HepG2 (cell line): Measurements from ENCODE around the gene FRS2. TPM values are rescaled to one million over a fixed set of nuclear protein-coding genes. Genes with fewer than 3 reads are reported as not detected.
A peak's percentile ranks its signal among the peaks of the same experiment; 100 is the strongest.

Experiments
- DRAP1 ChIP-seq: IDR thresholded peaks from 2 replicates; pipeline ENCODE4 v1.6.1; 2016; ENCODE audit warnings: missing genetic modification reagents, missing compliant biosample characterization
- FOXP4 ChIP-seq: sonication (generic); formaldehyde crosslinking; IDR thresholded peaks from 2 replicates; pipeline ENCODE4 v1.4.0; 2020; ENCODE audit warnings: missing genetic modification reagents
- KAT7 ChIP-seq: IDR thresholded peaks from 2 replicates; pipeline ENCODE4 v1.6.1; 2018; ENCODE audit warnings: borderline replicate concordance, missing compliant biosample characterization
- NFRKB ChIP-seq: fragments of 450-650 bp; IDR thresholded peaks from 2 replicates; pipeline ENCODE4 v1.6.1; 2017
- RAD21 ChIP-seq: fragments of 450-650 bp; formaldehyde crosslinking; IDR thresholded peaks from 2 replicates; pipeline ENCODE4 v1.5.0; 2020; ENCODE audit warnings: mild to moderate bottlenecking
- RBAK ChIP-seq: sonication (generic); formaldehyde crosslinking; IDR thresholded peaks from 2 replicates; pipeline ENCODE4 v1.5.1; 2020; ENCODE audit warnings: mild to moderate bottlenecking, missing genetic modification reagents
- SOX6 ChIP-seq, 2 experiments: fragments of 450-650 bp in 1 of 2; sonication (generic) in 1 of 2; formaldehyde crosslinking in 1 of 2; IDR thresholded peaks; 2 replicates each; pipeline versions ENCODE4 v1.4.0 to v1.6.1; 2017 to 2020; ENCODE audit warnings: antibody characterized with exemption in 1 of 2, mild to moderate bottlenecking in 1 of 2, missing genetic modification reagents in 1 of 2
- TAF15 ChIP-seq: fragments of 200-400 bp; formaldehyde crosslinking; IDR thresholded peaks from one replicate; pipeline ENCODE4 v1.6.1; 2018; ENCODE audit warnings: mild to moderate bottlenecking, low read depth, low read length; ENCODE audit not compliant: poor library complexity, severe bottlenecking
- THAP11 ChIP-seq: IDR thresholded peaks from 2 replicates; pipeline ENCODE4 v1.6.1; 2016; ENCODE audit warnings: missing biosample characterization, missing genetic modification reagents
- THYN1 ChIP-seq: sonication (generic); formaldehyde crosslinking; IDR thresholded peaks from 2 replicates; pipeline ENCODE4 v1.8.1; 2023; ENCODE audit warnings: low read depth, mild to moderate bottlenecking, moderate library complexity, missing genetic modification reagents, borderline replicate concordance
- ZNF136 ChIP-seq: sonication (generic); formaldehyde crosslinking; IDR thresholded peaks from 2 replicates; pipeline ENCODE4 v1.8.1; 2022; ENCODE audit warnings: low read depth, mild to moderate bottlenecking, moderate library complexity, missing genetic modification reagents
- ZNF160 ChIP-seq: sonication (generic); formaldehyde crosslinking; IDR thresholded peaks from 2 replicates; pipeline ENCODE4 v1.8.0; 2022; ENCODE audit warnings: mild to moderate bottlenecking, inconsistent platforms, missing genetic modification reagents
- ZNF34 ChIP-seq: sonication (generic); formaldehyde crosslinking; IDR thresholded peaks from 2 replicates; pipeline ENCODE4 v1.4.0; 2020; ENCODE audit warnings: mild to moderate bottlenecking, missing genetic modification reagents, borderline replicate concordance
- ZNF354B ChIP-seq: sonication (generic); formaldehyde crosslinking; IDR thresholded peaks from 2 replicates; pipeline ENCODE4 v1.8.0; 2022; ENCODE audit warnings: mild to moderate bottlenecking, missing genetic modification reagents
- ZNF367 ChIP-seq: sonication (generic); formaldehyde crosslinking; IDR thresholded peaks from 2 replicates; pipeline ENCODE4 v1.4.0; 2020; ENCODE audit warnings: missing genetic modification reagents, borderline replicate concordance
- ZNF546 ChIP-seq: sonication (generic); formaldehyde crosslinking; conservative IDR thresholded peaks from 2 replicates; pipeline ENCODE4 v1.8.1; 2023; ENCODE audit warnings: mild to moderate bottlenecking, missing genetic modification reagents
- ZNF549 ChIP-seq: sonication (generic); formaldehyde crosslinking; IDR thresholded peaks from 2 replicates; pipeline ENCODE4 v1.5.0; 2020; ENCODE audit warnings: missing genetic modification reagents
- ZNF589 ChIP-seq: sonication (generic); formaldehyde crosslinking; conservative IDR thresholded peaks from 2 replicates; pipeline ENCODE4 v1.8.0; 2022; ENCODE audit warnings: mild to moderate bottlenecking, moderate library complexity, missing genetic modification reagents
- polyA plus RNA-seq, 8 experiments: library from polyadenylated mRNA; depleted of rRNA in 3 of 8; stranded (reverse) in 7 of 8; unstranded in 1 of 8; fragments of >200 nt; fragmentation: Illumina TruSeq in 4 of 8; extraction: Trizol in 4 of 8; gene quantifications; 2 replicates each; pipeline versions ENCODE4 v1.2.1 to v1.2.3, GENCODE V29; 2011 to 2016; ENCODE audit warnings: low read depth in 4 of 8, missing spikeins in 1 of 8, mixed read lengths in 1 of 8; ENCODE audit not compliant: insufficient read depth in 1 of 8
- total RNA-seq, 5 experiments: library from RNA; depleted of rRNA; stranded (reverse); fragments of >200 nt; fragmentation: Illumina TruSeq; extraction: Trizol; gene quantifications; 2 replicates each; pipeline ENCODE4 v1.2.3, GENCODE V29; 2016; ENCODE audit warnings: low read depth in 1 of 5
- TF ChIP-seq, protein P1 (sequence below): sonication (generic); formaldehyde crosslinking; IDR thresholded peaks from 2 replicates; pipeline ENCODE4 v1.5.0; 2020; ENCODE audit warnings: mild to moderate bottlenecking, missing genetic modification reagents
- TF ChIP-seq, protein P2 (sequence below): sonication (generic); formaldehyde crosslinking; IDR thresholded peaks from 2 replicates; pipeline ENCODE4 v1.4.0; 2020; ENCODE audit warnings: low read depth, missing genetic modification reagents

FRS2 gene
- total and polyA plus RNA-seq, 2 of the 13 experiments (the other 11 are each of a cell fraction or from before 2014, with no cell fraction given): 8.3 to 16.8 TPM

DNA sequence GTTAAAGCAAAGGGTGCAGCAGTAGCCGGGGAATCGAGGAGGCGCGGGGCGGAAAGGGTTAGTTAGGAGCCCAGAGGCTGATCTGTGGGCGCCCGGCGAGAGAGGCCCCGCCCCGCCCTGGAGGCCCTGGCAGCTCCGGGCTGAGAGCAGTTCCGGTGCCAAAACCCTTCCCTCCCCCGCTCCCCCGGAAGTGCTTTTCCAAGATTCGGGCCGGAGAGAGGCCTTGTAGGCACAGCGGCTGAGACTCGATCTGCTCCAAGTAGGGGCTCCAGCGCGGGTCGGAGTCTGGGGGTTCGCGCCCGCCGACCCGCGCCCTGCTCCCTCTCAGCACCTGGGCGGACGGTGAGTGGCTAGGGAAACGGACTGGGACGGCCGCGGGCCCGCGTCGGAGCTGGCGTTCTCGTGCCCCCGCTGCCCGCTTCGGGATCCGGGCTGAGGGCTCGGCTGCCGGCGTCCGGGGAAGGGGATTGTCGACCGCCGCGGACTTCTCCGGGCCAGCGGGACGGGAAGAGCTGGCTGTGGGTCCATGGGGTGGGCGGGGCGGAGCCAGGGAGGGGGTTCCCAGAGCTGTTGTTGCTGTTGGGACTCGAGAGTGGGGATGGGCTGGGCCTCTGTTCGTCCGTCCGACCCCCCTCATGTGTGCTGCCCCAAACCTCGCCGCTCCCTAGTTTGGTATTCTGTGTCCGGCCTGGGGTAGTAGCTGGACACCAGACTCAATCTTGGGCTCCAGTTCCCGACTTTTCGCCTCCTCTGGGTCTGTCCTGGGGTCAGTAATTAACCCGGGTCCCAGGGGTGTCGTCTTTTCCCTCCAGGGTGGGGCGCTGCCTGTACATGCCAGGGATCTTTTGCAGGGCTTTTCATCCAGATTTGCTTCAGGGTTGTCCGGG lies at the start of gene FRS2 (continued):
- TF ChIP-seq, protein P1, sequence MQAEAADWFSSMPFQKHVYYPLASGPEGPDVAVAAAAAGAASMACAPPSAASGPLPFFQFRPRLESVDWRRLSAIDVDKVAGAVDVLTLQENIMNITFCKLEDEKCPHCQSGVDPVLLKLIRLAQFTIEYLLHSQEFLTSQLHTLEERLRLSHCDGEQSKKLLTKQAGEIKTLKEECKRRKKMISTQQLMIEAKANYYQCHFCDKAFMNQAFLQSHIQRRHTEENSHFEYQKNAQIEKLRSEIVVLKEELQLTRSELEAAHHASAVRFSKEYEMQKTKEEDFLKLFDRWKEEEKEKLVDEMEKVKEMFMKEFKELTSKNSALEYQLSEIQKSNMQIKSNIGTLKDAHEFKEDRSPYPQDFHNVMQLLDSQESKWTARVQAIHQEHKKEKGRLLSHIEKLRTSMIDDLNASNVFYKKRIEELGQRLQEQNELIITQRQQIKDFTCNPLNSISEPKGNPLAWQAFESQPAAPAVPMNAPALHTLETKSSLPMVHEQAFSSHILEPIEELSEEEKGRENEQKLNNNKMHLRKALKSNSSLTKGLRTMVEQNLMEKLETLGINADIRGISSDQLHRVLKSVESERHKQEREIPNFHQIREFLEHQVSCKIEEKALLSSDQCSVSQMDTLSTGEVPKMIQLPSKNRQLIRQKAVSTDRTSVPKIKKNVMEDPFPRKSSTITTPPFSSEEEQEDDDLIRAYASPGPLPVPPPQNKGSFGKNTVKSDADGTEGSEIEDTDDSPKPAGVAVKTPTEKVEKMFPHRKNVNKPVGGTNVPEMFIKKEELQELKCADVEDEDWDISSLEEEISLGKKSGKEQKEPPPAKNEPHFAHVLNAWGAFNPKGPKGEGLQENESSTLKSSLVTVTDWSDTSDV (CRISPR knock-in tag): no peak
- TF ChIP-seq TAF15 (no peak), ZNF589 (CRISPR knock-in tag) (0 out of 2 replicates have a peak, but pooled peaks have one; percentile 34), ZNF136 (CRISPR knock-in tag) (peak; percentile 80; the same call in 1 of the 2 replicates), DRAP1 (CRISPR knock-in tag) (peak; percentile 55; the same call in 1 of the 2 replicates), SOX6 (IDR thresholded peaks at IDR 0.05) (no peak), SOX6 (CRISPR knock-in tag; IDR thresholded peaks at IDR 0.05) (no peak; the same call in none of the 2 replicates), ZNF354B (no peak), ZNF34 (CRISPR knock-in tag) (no peak), FOXP4 (CRISPR knock-in tag) (no peak; the same call in 1 of the 2 replicates), THAP11 (CRISPR knock-in tag) (peak; percentile 89), ZNF367 (no peak), THYN1 (CRISPR knock-in tag) (peak; percentile 81; the same call in 1 of the 2 replicates), KAT7 (peak; percentile 56; the same call in 1 of the 2 replicates), NFRKB (no peak), ZNF549 (CRISPR knock-in tag) (no peak), RBAK (no peak), ZNF160 (CRISPR knock-in tag) (no peak), RAD21 (CRISPR knock-in tag) (peak; percentile 64), ZNF546 (CRISPR knock-in tag) (0 out of 2 replicates have a peak, but pooled peaks have one; percentile 34)
- TF ChIP-seq, protein P2, sequence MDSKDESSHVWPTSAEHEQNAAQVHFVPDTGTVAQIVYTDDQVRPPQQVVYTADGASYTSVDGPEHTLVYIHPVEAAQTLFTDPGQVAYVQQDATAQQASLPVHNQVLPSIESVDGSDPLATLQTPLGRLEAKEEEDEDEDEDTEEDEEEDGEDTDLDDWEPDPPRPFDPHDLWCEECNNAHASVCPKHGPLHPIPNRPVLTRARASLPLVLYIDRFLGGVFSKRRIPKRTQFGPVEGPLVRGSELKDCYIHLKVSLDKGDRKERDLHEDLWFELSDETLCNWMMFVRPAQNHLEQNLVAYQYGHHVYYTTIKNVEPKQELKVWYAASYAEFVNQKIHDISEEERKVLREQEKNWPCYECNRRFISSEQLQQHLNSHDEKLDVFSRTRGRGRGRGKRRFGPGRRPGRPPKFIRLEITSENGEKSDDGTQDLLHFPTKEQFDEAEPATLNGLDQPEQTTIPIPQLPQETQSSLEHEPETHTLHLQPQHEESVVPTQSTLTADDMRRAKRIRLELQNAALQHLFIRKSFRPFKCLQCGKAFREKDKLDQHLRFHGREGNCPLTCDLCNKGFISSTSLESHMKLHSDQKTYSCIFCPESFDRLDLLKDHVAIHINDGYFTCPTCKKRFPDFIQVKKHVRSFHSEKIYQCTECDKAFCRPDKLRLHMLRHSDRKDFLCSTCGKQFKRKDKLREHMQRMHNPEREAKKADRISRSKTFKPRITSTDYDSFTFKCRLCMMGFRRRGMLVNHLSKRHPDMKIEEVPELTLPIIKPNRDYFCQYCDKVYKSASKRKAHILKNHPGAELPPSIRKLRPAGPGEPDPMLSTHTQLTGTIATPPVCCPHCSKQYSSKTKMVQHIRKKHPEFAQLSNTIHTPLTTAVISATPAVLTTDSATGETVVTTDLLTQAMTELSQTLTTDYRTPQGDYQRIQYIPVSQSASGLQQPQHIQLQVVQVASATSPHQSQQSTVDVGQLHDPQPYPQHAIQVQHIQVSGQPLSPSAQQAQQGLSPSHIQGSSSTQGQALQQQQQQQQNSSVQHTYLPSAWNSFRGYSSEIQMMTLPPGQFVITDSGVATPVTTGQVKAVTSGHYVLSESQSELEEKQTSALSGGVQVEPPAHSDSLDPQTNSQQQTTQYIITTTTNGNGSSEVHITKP (CRISPR knock-in tag): peak; percentile 27; the same call in 1 of the 2 replicates
